GM18511 (cell line): ENCODE measurements around the gene MEGF9.

Source experiments
- ATAC-seq: cut with Tn5 transposase; IDR thresholded peaks from one replicate; pipeline ENCODE4 v1.9.1; 2021; ENCODE audit warnings: mild to moderate bottlenecking, moderate library complexity; ENCODE audit not compliant: unreplicated experiment

MEGF9 gene

GRCh38 chr9:120708526-120709224, 5.6 kb downstream of the MEGF9 start:
- no peak for ATAC-seq

- no peak for ATAC-seq
Observed at GRCh38 chr9:120707170-120707569, 7.1 kb downstream of the MEGF9 start.

GRCh38 chr9:120705174-120705573, 9.1 kb downstream of the MEGF9 start:
- no peak for ATAC-seq

- no peak for ATAC-seq
Observed at GRCh38 chr9:120702075-120702474, 12.2 kb downstream of the MEGF9 start.

- ATAC-seq, result no peak
Observed at GRCh38 chr9:120701248-120701647, 13.0 kb downstream of the MEGF9 start.

- ATAC-seq, result no peak
Observed at GRCh38 chr9:120698766-120699165, 15.5 kb downstream of the MEGF9 start.

GRCh38 chr9:120697448-120697847, 16.8 kb downstream of the MEGF9 start:
- no peak for ATAC-seq

- no peak for ATAC-seq
Observed at GRCh38 chr9:120696551-120697230, 17.6 kb downstream of the MEGF9 start.

GRCh38 chr9:120694559-120694958, 19.7 kb downstream of the MEGF9 start:
- ATAC-seq, result no peak

GRCh38 chr9:120693700-120694008, 20.6 kb downstream of the MEGF9 start:
- ATAC-seq, result peak; percentile 85

- peak; percentile 61 for ATAC-seq
Observed at GRCh38 chr9:120692901-120693699, 21.2 kb downstream of the MEGF9 start.

- no peak for ATAC-seq
Observed at GRCh38 chr9:120690372-120690771, 23.9 kb downstream of the MEGF9 start.

- no peak for ATAC-seq
Observed at GRCh38 chr9:120689860-120690259, 24.4 kb downstream of the MEGF9 start.

- ATAC-seq, result no peak
Observed at GRCh38 chr9:120688758-120689157, 25.5 kb downstream of the MEGF9 start.

- ATAC-seq, result no peak
Observed at GRCh38 chr9:120683150-120683549, 31.1 kb downstream of the MEGF9 start.

- no peak for ATAC-seq
Observed at GRCh38 chr9:120681121-120681520, 33.1 kb downstream of the MEGF9 start.

GRCh38 chr9:120680579-120680978, 33.7 kb downstream of the MEGF9 start:
- no peak for ATAC-seq

- ATAC-seq, result no peak
Observed at GRCh38 chr9:120680161-120680560, 34.1 kb downstream of the MEGF9 start.

GRCh38 chr9:120677965-120678364, 36.3 kb downstream of the MEGF9 start:
- ATAC-seq, result no peak

GRCh38 chr9:120676767-120677402, 37.4 kb downstream of the MEGF9 start:
- no peak for ATAC-seq

- ATAC-seq, result no peak
Observed at GRCh38 chr9:120668399-120668798, 45.9 kb downstream of the MEGF9 start.
